Adrenal gland (tissue), 5 donors: ENCODE measurements around the gene SF3B2.

Source experiments
- POLR2A ChIP-seq, 2 donors: fragments of 450-650 bp; IDR thresholded peaks; one replicate each; pipeline ENCODE4 v1.6.1; 2017; ENCODE audit warnings: antibody characterized with exemption in 2 of 2, mild to moderate bottlenecking in 2 of 2, moderate library complexity in 1 of 2
- TF ChIP-seq, protein P1 (sequence below), 6 experiments: fragments of 450-650 bp in 4 of 6; fragments of 200-600 bp in 2 of 6; sonication (generic) in 1 of 6; IDR thresholded peaks; 1 replicate in 5 of 6; 2 replicates in 1 of 6; pipeline versions ENCODE4 v1.5.1 to v1.8.0; 2016 to 2021; ENCODE audit warnings: antibody characterized with exemption in 6 of 6, mild to moderate bottlenecking in 2 of 6, moderate library complexity in 1 of 6
- donor health status: DM: no; HTN: no; CAD: no.

DNA sequence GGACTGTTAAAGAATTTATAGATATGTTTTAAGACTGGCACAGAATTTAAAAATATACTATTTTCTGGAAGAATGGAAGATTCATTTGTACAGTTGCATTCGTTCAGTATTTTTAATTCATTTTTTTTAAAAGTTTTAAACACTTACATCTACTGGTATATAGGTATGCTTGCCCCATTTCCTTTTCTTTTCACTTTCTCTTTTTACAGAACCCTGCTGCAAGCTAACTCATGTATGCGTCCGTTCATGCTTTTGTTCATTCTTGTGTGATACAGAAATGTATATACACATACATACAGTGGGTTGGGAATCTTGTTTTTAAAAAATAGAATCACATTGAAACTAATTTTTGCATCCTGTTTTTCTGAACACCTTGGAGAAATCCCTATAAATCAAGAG lies 48.9 kb downstream of the SF3B2 start:
- TF ChIP-seq, protein P1, sequence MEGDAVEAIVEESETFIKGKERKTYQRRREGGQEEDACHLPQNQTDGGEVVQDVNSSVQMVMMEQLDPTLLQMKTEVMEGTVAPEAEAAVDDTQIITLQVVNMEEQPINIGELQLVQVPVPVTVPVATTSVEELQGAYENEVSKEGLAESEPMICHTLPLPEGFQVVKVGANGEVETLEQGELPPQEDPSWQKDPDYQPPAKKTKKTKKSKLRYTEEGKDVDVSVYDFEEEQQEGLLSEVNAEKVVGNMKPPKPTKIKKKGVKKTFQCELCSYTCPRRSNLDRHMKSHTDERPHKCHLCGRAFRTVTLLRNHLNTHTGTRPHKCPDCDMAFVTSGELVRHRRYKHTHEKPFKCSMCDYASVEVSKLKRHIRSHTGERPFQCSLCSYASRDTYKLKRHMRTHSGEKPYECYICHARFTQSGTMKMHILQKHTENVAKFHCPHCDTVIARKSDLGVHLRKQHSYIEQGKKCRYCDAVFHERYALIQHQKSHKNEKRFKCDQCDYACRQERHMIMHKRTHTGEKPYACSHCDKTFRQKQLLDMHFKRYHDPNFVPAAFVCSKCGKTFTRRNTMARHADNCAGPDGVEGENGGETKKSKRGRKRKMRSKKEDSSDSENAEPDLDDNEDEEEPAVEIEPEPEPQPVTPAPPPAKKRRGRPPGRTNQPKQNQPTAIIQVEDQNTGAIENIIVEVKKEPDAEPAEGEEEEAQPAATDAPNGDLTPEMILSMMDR (IDR thresholded peaks at IDR 0.05) = no peak
- TF ChIP-seq POLR2A (IDR thresholded peaks at IDR 0.05) = no peak
